ENCODE measurements around the gene P3H1. TPM values are rescaled to one million over a fixed set of nuclear protein-coding genes. Genes with fewer than 3 reads are reported as not detected.

P3H1 gene, protein sequence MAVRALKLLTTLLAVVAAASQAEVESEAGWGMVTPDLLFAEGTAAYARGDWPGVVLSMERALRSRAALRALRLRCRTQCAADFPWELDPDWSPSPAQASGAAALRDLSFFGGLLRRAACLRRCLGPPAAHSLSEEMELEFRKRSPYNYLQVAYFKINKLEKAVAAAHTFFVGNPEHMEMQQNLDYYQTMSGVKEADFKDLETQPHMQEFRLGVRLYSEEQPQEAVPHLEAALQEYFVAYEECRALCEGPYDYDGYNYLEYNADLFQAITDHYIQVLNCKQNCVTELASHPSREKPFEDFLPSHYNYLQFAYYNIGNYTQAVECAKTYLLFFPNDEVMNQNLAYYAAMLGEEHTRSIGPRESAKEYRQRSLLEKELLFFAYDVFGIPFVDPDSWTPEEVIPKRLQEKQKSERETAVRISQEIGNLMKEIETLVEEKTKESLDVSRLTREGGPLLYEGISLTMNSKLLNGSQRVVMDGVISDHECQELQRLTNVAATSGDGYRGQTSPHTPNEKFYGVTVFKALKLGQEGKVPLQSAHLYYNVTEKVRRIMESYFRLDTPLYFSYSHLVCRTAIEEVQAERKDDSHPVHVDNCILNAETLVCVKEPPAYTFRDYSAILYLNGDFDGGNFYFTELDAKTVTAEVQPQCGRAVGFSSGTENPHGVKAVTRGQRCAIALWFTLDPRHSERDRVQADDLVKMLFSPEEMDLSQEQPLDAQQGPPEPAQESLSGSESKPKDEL
- 30.6 to 34.7 TPM (median 31.6 TPM) in 5 replicates for total RNA-seq (2022; extraction: Qiagen RNA extraction; ENCODE audit: low read depth)

DNA sequence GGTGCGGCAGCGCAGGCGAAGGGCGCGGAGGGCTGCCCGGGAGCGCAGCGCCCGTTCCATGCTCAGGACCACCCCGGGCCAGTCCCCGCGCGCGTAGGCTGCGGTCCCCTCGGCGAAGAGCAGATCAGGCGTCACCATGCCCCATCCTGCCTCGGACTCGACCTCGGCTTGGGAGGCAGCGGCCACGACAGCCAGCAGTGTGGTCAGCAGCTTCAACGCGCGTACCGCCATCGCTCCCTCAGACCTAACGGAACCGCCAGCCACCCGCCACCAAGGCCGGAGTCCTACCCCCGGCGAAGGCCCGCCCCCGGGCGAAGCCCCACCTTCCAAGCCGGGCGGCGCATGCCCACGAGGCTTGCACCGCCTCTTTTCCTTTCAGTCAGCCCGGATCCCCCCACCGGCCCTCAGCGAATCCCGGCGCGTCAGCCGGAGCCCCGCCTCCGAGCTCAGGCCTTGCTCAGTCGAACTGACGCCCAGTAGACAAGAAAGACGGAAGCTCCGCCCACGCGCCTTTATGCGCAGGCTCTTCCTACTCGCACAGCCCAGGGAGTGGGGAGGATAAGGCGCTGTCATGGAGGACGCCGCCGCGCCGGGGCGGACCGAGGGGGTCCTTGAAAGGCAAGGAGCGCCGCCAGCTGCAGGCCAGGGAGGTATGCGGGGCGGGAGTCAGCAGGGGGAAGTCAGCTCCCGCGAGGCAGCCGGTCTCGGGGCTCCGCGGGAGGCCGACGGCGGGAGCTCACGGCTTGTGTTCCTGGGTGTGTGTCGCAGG is at the start of gene P3H1, which contains the start of gene C1orf50:
P3H1 (minus strand) TSS at position 288 of the 769 bp plus-strand sequence; CDS start at position 231, 57 bp downstream.
C1orf50 (plus strand) TSS at position 509 of the 769 bp plus-strand sequence; CDS start at position 572, 63 bp downstream.

GRCh38 chr1:42784946-42785693 is 18.3 kb upstream of the P3H1 start, which contains the start of gene TMEM269:
Gene TMEM269, plus strand, starts transcription at chr1:42784991. Its CDS starts 4,903 bp downstream, at chr1:42789894.

GRCh38 chr1:42739753-42740700 is 26.8 kb downstream of the P3H1 start, which contains the start of gene CLDN19:
Gene CLDN19, minus strand, starts transcription at chr1:42740236. Its CDS starts 173 bp downstream, at chr1:42740063.

Other genes with a start within 250 kb of the P3H1 start
- 57.1 to 76.2 TPM (median 64.4 TPM) in 5 replicates for gene PPIH, start 108.6 kb downstream of the P3H1 start, total RNA-seq (2022; extraction: Qiagen RNA extraction; ENCODE audit: low read depth)
- 702 to 810 TPM (median 732 TPM) in 5 replicates for gene YBX1, start 84.6 kb downstream of the P3H1 start, total RNA-seq (2022; extraction: Qiagen RNA extraction; ENCODE audit: low read depth)
- not detected in 5 replicates for gene CLDN19, start 26.8 kb downstream of the P3H1 start, total RNA-seq (2022; extraction: Qiagen RNA extraction; ENCODE audit: low read depth)
- gene C1orf50, start 221 bp upstream of the P3H1 start, total RNA-seq (2022; extraction: Qiagen RNA extraction; ENCODE audit: low read depth), result 2.0 to 4.3 TPM (median 3.2 TPM) in 5 replicates
- gene TMEM269, start 18.0 kb upstream of the P3H1 start, total RNA-seq (2022; extraction: Qiagen RNA extraction; ENCODE audit: low read depth), result 0.07 to 0.40 TPM (median 0.10 TPM) in 4 of 5 replicates, not detected in the other
- gene ERMAP, start 50.1 kb upstream of the P3H1 start, total RNA-seq (2022; extraction: Qiagen RNA extraction; ENCODE audit: low read depth), result 3.4 to 5.0 TPM (median 3.7 TPM) in 5 replicates
- gene SVBP, start 50.4 kb upstream of the P3H1 start, total RNA-seq (2022; extraction: Qiagen RNA extraction; ENCODE audit: low read depth), result 14.7 to 16.0 TPM (median 15.1 TPM) in 5 replicates
- gene ZNF691, start 79.6 kb upstream of the P3H1 start, total RNA-seq (2022; extraction: Qiagen RNA extraction; ENCODE audit: low read depth), result 5.7 to 7.6 TPM (median 6.7 TPM) in 5 replicates
- 130 to 160 TPM (median 145 TPM) in 5 replicates for gene SLC2A1, start 191.8 kb upstream of the P3H1 start, total RNA-seq (2022; extraction: Qiagen RNA extraction; ENCODE audit: low read depth)

Measured in A549 treated with CpdA at 1 μM for 4 hours (cell line).